ENCODE results near the gene MAML3.

The MAML3 gene

GRCh38 chr4:140185412-140186081 is 31.6 kb upstream of the MAML3 start:
- TF ChIP-seq SIN3A (IDR thresholded peaks at IDR 0.05; ENCODE audit: borderline replicate concordance, insufficient read depth, low read length) (no peak), FOXP2 (optimal IDR thresholded peaks at IDR 0.05; ENCODE audit: borderline replicate concordance, extremely low read depth, extremely low read length, insufficient read depth) (no peak), POLR2AphosphoS5 (IDR thresholded peaks at IDR 0.05; ENCODE audit: low read depth, low read length) (no peak), TAF1 (IDR thresholded peaks at IDR 0.05; ENCODE audit: borderline replicate concordance, insufficient read depth, low read length) (no peak), REST (IDR thresholded peaks at IDR 0.05; ENCODE audit: insufficient read depth in 1 of 2, low read depth in 2 of 2, low read length in 2 of 2) (no peak)

DNA sequence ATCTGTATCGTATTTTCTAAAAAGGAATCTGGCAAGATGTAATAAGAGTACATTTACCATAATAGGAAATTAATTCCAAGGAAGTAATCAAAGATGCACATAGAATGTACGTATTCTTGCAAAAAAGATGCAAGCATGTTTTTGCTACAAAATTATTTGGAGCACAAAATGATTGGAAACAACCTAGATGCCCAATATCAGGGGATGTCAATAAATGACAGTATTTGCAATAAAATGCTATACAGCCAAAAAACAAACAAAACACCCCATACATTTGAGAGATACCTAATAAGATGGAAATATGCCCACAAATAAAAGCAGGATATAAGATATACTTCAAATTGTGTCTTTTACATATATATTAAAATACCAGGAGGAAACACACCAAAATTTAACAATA is 29.3 kb upstream of the MAML3 start:
- TF ChIP-seq TAF1 (IDR thresholded peaks at IDR 0.05; ENCODE audit: borderline replicate concordance, insufficient read depth, low read length) (no peak), POLR2AphosphoS5 (IDR thresholded peaks at IDR 0.05; ENCODE audit: low read depth, low read length) (no peak), FOXP2 (optimal IDR thresholded peaks at IDR 0.05; ENCODE audit: borderline replicate concordance, extremely low read depth, extremely low read length, insufficient read depth) (no peak), REST (IDR thresholded peaks at IDR 0.05; ENCODE audit: insufficient read depth in 1 of 2, low read depth in 2 of 2, low read length in 2 of 2) (no peak), SIN3A (IDR thresholded peaks at IDR 0.05; ENCODE audit: borderline replicate concordance, insufficient read depth, low read length) (no peak)

DNA sequence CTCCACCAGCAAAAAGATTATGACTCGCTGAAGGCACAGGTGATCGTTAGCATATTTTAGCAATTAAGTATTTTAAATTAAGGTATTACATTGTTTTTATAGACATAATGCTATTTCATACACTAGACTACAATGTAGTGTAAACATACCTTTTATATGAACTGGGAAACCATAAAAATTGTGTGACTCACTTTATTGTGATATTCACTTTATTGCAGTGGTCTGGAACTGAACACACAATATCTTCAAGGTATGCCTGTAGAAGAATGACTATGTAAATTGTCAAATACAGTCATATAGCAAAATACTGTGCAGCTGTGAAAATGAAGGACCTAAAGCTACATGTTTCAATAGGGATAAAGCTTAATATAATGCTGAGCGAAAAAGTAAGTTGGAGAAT is 26.6 kb upstream of the MAML3 start:
- TF ChIP-seq SIN3A (IDR thresholded peaks at IDR 0.05; ENCODE audit: borderline replicate concordance, insufficient read depth, low read length) (no peak), REST (IDR thresholded peaks at IDR 0.05; ENCODE audit: insufficient read depth in 1 of 2, low read depth in 2 of 2, low read length in 2 of 2) (no peak), FOXP2 (optimal IDR thresholded peaks at IDR 0.05; ENCODE audit: borderline replicate concordance, extremely low read depth, extremely low read length, insufficient read depth) (no peak), POLR2AphosphoS5 (IDR thresholded peaks at IDR 0.05; ENCODE audit: low read depth, low read length) (no peak), TAF1 (IDR thresholded peaks at IDR 0.05; ENCODE audit: borderline replicate concordance, insufficient read depth, low read length) (no peak)

DNA sequence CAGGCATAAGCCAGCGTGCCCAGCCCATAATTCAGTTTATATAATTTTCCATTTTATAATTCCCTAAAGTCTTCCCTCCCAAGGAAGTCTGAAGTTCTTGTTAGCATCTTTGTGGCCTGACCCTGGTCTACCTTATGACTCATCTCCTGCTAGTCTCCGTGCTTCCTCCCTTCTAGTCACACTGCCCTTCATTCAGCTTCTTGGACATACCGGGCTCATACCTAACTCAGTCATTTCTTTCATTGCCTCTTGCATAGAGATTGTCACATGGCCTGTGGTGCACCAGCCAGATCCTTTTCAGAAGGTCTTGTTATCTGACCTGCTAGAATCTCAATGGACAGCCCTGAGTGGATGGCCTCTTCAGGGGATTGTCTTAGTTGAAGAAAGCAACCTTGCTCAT is 22.8 kb upstream of the MAML3 start:
- TF ChIP-seq FOXP2 (optimal IDR thresholded peaks at IDR 0.05; ENCODE audit: borderline replicate concordance, extremely low read depth, extremely low read length, insufficient read depth) (no peak), TAF1 (IDR thresholded peaks at IDR 0.05; ENCODE audit: borderline replicate concordance, insufficient read depth, low read length) (no peak), POLR2AphosphoS5 (IDR thresholded peaks at IDR 0.05; ENCODE audit: low read depth, low read length) (no peak), REST (IDR thresholded peaks at IDR 0.05; ENCODE audit: insufficient read depth in 1 of 2, low read depth in 2 of 2, low read length in 2 of 2) (no peak), SIN3A (IDR thresholded peaks at IDR 0.05; ENCODE audit: borderline replicate concordance, insufficient read depth, low read length) (no peak)
